Amniotic stem cell (primary cell): ENCODE data around the gene GNG7.
A peak's percentile ranks its signal among the peaks of the same experiment; 100 is the strongest.

Experiments
- DNase-seq: peaks from one replicate; lab custom pipeline; 2025; lab: John Stamatoyannopoulos, UW

The GNG7 gene

DNA sequence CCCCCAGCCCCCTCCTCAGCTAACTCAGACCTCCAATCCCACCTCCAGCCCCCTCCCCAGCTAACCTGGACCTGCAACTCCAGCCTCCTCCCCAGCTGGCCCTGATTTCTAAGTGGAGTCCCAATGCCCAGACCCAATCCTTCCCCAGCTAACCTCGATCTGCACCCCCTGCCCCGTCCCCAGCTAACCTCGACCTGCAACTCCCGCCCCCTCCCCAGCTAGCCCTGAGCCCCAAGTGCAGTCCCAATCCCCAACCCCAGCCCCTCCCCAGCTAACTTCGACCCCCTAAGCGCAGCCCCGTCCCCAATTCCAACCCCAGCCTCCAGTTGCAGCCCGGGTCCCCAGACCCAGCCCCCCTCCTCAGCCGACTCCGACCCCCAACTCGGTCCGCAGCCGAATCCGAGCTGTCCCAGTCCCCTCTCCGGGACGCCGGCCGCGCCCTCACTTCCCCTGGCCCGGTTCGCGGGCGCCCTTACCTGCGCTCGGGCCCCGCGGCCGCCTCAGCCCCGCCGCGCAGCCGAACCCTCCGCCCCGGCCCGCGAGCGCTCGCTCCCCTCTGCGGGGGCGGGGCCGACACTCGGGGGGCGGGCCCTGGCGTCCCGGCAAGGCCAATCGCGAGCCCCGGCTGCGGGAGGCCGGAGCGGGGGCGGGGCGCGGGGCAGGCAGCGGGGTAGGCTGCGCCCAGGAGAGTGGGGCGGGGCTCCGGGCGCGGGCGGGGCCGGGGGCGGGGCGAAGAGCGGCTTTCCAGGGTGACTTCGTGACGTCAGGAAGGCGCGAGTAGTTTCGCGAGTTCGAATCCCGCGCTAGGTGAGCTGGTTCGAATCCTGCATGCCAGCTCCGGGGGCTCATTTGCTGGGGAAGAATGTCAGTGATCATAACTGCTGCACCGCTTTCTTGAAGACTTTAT is at the start of gene GNG7:
TSS of gene GNG7 (minus strand) at position 525 of the 907 bp plus-strand sequence. CDS start 182,006 bp downstream, outside the sequence.
- peak; percentile 29 for DNase-seq

DNA sequence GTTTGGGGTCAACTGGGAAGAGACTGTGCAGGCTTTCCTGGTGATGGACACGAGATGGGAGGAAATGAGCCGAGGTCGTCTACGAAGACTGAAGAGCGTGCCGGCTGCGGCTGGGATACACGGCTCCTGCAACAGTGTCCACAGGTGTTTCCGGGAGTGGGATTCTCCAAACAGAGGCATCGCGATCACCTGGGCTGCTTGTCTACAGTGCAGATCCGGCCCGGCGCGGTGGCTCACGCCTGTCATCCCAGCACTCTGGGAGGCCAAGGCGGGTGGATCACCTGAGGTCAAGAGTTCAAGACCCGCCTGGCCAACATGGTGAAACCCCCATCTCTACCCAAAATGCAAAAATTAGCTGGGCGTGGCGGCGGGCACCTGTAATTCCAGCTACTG is 48.9 kb upstream of the GNG7 start:
- DNase-seq, result no peak

DNA sequence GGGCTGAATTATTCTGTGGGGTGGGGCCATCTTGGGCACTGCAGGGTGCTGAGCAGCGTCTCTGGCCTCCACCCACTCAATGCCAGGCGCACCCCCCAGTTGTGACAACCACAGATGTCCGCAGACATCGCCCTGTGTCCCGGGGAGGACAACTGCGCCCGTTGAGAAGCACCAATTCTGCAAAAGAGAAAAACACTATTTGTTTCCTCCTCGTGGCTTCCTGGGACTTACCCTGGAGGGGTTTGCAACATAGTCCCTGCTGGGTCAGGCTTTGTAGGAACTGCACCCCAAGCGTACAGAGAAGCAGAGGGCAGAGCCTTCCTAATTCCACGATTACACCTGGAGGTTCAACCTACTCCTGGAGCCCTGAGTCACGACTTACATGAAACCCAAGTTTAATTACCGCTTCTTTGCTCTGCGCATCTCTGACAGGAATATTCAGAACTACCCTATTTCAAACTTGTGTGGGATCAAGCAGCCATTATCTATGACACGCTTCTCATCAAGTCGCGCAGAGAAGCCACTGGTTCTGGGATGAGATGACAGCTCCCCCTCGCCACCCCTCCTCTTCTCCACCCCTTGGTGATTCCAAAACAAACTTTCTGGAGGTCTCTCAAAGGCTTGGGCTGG is 48.4 kb upstream of the GNG7 start:
- no peak for DNase-seq

DNA sequence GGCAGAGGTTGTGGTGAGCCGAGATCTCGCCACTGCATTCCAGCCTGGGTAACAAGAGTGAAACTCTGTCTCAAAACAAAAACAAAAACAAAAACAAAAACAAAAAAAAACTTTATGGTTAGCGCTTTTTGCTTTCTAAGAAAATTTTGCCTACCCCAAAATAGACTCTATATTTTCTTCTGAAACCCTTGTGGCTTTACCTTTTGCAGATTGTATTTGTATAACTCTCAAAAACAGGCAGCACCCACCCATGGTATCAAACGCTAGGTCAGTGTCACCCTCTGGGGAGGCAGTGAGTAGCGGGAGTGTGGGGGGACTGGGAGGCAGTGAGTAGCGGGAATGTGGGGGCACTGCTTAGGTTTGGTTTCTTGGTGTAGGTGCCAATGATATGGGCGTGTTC is 44.9 kb upstream of the GNG7 start:
- no peak for DNase-seq

DNA sequence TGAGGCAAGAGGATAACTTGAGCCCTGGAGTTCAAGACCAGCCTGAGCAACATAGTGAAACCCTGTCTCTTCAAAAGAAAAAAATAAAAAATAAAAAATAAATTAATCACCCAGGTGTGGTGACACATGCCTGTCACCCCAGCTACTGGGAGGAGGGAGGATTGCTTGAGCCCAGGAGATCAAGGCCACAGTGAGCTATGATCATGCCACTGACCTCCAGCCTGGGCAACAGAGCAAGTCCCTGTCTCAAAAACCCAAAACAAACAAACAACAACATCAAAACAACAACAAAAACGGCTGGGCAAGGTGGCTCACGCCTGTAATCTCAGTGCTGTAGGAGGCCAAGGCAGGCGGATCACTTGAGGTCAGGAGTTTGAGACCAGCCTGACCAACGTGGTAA is 41.6 kb upstream of the GNG7 start:
- DNase-seq, result no peak

DNA sequence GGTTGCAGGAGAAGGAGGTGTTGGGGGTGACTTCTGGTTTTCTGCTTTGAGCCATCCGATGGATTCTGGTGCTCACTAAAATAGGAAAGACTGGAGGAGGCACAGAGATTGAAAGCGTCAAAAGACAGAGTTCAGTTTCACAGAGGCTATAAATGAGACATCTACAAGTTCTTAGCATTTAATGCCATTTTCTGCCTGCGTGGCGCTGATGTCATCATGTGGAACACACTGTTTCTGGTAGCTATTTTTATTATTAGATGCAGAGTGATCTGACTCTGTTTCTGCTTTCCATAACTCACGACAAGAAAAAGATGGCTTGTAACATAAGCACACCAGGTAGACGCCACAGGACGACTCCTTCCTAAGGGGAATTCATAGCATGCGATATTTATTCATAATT is 40.6 kb upstream of the GNG7 start:
- DNase-seq, result no peak

DNA sequence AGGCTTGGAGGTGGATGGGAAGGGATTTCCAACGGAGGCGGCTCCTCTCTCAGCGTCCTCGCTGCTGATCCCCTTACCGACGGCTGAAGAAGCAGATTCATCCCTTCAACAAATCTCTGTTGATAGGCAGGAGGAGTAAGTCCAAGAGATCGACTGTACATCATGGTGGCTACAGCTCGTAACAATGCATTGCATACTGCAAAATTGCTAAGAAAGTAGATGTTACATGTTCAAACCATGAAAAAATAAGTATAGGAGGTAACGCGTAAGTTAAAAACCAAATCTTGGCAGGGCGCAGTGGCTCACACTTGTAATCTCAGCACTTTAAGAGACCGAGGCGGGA is 37.8 kb upstream of the GNG7 start:
- DNase-seq, result no peak

DNA sequence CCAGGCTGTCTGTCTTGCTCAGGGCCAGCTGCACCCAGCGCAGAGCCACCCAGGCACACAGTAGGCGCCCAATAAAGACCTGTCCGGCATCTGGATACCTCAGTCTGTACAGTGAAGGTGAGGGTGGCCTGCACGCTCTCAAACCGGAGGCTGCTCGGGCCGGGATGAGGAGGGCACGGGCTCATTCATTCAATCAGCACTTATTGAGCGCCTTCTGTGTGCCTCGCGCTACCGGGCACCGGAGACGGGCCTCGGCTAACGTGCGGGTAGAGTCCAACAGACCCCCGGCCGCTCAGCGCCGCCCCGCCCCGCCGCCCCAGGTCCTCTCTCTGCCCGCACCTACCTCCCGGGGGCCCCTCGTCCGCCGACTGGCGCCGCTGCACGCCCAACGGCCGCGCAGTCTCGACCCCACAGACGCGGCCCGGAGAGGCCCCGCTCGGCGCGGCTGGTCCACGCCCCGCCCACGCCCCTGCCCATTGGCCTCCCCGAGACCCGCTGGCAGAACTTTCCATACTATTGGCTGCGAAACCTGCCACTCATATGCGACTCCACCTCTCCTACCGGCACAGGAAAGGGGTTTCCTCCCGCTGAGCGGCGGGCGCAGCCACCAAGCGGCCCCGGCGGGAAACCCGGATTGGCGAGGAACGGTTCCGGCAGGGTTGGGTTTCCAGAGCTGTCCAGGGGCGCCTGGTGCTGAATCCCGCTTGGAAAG is 37.3 kb upstream of the GNG7 start, which contains the start of gene SLC39A3:
TSS of gene SLC39A3 (minus strand) at position 416 of the 712 bp plus-strand sequence. CDS start 2,760 bp downstream, outside the sequence.
- DNase-seq, result peak; percentile 95

DNA sequence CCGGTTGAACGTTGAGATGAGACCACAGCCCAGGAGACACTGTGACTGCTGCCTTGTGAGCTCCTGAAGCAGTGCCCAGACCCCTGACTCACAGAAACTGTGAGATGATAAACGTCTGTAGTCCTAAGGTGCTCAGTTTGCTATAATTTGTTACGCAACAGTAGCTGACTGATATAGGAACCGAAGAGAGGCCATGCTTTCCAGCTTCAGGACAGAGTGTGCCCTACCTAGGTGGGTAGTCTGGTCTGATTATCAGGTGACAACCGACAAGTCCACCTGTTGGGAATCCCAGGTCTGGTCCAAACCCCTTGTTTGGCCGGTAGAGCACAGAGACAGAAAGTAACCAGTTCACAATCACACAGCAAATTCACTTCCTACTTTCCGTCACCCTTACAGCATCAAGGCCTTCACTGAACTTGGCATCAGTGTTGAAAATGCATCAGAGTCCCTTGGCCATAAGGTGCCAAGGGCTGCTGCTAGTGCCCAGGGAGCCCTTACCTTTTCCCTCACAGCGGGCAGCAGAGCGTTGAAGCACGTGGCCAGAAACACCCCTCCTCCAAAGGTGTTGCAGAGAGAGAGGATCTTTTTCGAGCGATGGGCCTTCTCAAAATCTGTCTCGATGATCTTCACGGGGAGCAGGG is 34.2 kb upstream of the GNG7 start:
- no peak for DNase-seq

DNA sequence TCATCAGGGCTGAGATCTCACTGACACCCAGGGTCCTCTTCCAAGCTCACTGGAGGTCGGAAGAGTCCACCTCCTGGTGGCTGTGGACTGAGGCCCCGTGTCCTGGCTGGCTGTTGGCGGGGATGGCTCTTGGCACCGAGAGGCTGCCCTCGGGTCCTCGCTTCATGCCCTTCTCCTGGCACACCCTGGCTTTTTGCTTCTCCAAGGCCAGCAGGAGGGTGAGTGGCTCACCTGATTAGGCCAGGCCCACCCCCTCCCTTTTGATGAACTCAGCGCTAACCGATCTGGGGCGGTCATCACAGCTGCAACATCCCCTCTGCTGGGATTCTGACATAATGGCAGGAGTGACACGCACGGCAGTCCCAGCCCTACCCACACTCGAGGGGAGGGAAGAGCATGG is 32.9 kb upstream of the GNG7 start:
- no peak for DNase-seq

DNA sequence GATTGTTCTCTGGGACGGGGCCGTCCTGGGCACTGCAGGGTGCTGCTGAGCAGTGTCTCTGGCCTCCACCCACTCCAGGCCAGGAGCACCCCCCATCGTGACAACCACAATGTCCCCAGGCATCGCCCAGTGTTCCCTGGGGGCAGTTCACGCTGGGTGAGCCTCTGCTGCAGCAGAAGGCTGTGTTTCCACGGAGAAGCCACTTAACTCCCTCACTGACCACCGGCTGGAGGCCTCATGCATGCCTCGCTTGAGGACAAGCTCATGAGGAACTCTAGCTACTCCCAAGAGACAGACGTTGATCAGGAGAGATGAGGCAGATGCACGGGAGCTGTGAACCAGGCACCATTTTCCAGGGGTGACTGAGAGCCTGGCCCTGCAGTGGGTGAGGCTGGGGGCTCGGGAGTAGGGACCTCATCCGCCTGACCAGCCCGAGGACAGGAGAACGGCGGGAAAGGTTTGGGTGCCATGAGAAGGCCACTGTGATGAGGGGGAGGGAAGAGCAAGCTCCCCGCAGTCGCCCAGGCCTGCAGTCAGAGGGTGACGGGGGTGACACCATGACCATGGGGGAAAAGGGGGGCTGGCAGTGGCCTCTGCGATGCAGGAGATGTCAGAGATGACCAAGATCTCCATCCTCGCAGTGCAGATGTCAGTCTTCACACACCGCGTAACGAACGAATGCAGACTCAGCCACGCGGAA is 32.2 kb upstream of the GNG7 start:
- no peak for DNase-seq

DNA sequence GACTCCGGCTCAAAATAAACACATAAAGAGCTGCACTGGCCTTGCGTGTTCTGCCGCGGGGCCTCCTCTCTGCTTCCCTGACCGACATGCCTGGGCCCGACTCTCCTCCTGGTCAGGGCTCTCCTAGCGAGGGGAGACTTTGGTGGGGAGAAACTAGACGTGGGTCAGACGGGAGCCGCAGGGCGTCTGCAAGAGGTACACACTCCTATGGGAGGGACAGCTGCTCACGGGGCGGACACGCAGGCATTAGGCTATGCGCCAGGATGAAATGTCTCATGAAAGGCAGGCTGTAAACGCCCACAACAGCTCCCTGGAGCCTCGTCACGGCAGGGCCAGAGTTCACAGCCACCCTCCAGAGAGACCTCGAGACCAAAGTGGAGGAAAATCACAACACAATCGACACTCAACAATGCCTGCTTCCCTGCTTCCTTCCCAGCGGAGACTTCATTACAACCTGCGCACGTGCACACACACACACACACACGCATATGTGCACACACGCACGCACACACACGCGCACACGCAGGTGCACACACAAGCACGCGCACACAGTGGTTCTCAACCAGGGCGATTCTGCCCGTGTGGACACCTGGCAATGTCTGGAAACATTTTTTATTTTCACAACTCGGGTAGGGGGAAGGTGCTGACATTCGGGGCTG is 31.6 kb upstream of the GNG7 start:
- DNase-seq, result no peak

DNA sequence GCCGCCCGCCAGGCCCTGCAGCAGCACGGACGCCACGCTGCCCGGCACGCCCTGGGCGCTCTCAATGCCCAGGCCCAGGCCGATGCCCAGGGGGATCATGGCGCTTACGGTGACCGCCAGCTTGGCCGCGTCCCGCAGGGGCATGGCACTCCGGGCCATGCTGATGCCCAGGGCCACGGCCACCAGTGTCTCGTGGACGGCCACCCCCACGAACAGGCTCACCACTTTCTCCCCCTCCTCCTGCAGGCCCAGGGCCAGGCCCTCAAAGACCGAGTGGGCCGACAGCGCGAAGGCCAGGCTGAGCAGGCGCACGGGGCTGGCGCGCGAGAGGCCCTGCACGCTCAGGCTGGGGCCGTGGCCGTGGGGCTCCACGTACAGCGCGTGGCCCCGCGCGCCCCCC is 30.4 kb upstream of the GNG7 start:
- DNase-seq, result no peak

DNA sequence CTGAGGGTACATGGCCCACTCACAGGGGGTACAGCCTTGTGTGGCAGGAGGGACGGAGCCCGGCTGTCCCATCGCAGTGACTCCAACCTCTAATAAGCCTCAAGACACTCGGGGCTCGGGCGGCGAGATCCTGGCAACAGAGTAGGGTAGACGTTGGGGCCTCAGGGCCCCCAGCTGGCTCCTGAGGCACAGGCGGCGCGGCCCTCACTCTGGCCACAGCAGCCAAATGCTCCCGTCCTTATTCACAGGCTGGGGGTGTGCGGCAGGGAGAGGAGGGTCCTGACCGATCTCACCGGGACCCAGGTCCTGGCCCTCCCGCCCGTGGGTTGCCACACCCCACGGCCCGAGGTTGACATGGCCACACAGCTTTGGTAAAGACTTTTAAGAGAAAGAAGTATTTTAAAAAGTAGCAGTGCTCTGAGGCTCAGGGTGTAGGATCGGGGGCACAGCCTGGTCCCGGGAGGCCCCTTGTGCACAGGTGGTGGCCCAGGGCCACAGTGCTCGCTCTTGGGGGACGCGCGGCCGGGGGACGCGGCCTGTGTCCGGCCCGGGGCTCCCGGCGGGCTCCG is 29.7 kb upstream of the GNG7 start:
- DNase-seq, result no peak

DNA sequence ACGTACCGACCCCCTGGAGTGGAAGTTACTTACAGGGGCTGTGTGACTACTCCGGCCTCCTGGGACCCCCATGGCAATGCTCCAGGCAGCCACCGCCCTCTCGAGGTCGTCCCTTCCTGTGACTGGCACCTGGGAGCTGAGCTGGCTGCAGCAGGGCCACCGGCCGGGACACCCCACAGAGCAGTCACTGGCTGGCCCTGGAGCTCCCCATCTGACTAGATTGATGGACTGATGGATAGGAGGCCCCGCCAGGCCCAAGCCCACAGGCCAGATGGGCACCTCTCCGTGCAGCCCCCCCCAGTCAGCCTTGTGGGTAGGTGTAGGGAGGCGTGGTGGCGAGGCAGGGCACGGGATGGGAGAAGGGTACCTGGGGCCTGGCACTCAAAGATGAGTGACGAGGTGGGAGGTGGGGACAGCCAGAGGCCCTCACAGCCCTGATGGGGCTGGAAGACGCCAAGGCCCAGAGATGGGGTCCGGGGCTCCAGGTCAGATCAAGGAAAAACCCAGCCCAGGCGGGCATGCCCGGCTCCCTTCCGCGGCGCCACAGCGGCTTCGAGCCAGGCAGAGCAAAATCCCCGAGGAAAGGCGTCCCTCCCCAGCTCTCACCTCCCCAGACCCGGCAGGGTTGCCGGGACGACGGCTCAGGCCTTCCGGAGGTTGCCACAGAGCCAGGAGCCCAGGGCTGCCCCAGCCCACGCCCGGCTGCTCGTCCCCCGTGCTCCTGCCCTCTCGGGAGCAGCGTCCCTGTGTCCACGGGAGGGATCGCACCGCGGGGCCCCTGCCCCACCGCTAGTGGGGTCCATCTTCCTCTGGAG is 28.9 kb upstream of the GNG7 start:
- no peak for DNase-seq

DNA sequence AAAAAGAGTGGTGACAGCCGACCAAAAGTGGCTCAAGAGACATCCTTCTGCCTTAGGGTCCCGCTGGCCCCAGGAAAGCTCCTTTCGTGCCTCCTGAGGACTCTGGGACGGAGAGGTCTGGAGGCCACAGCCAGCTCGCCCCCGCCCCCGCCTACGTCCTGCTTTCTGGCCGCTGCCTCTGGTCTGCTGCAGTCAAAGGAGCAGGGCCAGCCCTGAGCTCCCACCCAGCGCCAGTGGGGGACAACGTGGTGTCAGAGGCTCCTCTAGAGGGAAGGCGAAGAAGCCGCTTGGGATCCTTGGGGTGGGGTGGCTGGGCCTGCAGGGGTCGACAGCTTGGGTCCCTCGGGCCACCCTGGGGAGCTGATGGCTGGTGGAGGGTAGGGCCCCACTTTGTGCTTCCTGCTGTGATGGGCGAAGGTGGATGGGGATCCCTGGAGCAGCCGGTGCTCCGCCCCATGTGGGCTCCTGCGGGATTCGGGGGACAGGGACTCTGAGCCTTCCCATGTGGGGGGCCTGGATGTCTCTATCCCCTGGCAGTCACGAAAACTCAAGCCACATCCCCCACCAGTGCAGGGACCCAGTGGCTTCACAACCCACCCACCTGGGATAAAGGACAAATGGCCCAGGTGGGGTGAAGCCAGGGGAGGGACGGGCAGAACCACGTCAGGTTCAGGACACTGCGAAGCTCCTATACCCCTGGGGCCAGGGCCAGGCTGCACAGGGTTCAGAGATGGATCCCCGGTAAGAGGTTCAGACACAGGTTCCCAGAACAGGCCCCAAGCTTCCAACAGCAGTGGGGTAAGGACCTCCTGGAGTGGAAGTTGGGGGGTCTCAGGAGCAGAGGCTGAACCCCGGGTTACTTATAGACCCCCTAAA is 27.7 kb upstream of the GNG7 start:
- no peak for DNase-seq

DNA sequence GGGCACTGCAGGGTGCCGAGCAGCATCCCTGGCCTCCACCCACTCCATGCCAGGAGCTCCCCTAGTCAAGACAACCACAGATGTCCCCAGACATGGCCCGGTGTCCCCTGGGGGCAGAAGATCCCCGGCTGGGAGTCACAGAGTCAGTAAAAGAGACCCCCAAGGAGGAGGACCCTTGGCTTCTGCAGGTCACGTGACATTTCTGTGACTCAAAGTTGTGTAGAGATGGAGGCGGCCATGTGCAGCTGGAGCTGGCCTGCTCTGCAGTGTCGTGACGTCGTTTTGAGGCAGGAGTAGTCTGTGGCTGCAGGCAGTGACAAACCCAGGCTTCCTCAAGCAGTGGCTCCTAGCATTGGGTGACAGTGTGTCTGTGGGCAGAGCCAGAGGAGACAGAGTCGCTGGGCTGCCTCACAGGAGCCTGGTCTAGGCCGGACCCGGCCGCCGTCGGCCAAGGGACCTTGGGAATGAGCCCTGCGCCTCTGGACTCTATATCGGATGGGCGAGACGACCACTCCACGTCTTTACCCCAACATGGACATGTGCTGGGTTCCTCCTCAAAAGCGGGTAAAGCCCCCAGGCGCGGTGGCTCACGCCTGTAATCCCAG is 26.4 kb upstream of the GNG7 start:
- DNase-seq, result no peak

DNA sequence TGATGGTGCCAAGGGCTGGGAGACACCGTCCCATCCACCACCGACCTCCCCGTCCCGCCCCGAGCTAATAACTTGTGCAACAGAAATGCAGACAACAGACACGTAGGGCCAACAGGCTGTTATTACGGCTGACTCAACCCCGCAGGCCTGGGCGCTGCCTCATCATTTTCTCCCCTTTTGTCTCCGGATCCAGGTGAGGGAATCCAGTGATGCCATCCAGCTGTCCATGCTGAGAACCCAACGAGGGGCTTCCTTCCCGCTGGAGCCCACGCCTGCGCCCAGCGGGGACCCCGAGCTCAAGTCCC is 25.1 kb upstream of the GNG7 start:
- no peak for DNase-seq
